GM12874 (cell line): ENCODE results near the gene ASIC2.

Source experiments
- TF ChIP-seq, protein P1 (sequence below): IDR thresholded peaks from 2 replicates; pipeline ENCODE4 v1.5.1; 2011; ENCODE audit warnings: low read depth, mild to moderate bottlenecking, control low read depth, low read length, moderate library complexity; ENCODE audit not compliant: insufficient read depth

The ASIC2 gene

GRCh38 chr17:33056399-33057146 lies 236.5 kb downstream of the ASIC2 start:
- TF ChIP-seq, protein P1, sequence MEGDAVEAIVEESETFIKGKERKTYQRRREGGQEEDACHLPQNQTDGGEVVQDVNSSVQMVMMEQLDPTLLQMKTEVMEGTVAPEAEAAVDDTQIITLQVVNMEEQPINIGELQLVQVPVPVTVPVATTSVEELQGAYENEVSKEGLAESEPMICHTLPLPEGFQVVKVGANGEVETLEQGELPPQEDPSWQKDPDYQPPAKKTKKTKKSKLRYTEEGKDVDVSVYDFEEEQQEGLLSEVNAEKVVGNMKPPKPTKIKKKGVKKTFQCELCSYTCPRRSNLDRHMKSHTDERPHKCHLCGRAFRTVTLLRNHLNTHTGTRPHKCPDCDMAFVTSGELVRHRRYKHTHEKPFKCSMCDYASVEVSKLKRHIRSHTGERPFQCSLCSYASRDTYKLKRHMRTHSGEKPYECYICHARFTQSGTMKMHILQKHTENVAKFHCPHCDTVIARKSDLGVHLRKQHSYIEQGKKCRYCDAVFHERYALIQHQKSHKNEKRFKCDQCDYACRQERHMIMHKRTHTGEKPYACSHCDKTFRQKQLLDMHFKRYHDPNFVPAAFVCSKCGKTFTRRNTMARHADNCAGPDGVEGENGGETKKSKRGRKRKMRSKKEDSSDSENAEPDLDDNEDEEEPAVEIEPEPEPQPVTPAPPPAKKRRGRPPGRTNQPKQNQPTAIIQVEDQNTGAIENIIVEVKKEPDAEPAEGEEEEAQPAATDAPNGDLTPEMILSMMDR: no peak

DNA sequence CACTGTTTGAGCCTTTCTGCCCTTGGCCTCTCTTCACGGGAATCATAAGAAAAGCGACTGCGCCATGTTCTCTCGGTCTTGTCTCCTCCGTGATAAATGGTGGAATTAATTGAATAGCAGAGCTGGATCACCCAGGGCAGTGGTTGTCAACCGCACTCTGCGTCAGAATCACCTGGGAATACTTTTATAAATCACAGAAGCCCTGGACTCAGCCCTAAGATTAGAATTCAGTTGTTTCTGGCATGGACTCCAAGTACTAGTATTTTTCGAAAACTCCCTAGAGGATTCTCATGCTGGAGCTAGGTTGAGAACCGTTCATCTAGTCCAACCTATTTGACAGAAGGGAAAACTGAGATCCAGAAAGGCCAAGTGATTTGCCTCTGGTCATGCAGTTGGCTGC lies 237.3 kb downstream of the ASIC2 start:
- TF ChIP-seq, protein P1: no peak

DNA sequence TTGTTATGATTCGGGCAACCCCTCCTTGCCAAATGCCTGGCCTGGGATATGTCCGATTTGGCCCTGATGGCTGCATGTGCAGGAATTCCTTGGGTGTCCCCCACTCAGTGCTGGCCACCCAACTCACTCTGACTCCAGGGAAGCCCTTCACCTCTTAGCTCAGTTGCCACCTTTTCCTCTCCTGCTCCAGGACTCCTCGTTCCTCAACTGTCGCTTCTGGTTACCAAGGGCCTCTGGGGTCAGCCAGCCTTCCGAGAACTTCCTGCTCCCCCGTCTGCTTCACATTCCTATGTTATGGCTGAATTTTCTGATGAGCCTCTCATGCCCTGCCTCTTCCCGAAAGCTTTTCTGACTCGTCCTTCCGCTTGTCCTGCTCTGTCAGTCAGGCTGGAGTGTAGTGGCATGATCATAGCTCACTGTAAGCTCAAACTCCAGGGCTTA lies 237.9 kb downstream of the ASIC2 start:
- TF ChIP-seq, protein P1: no peak

DNA sequence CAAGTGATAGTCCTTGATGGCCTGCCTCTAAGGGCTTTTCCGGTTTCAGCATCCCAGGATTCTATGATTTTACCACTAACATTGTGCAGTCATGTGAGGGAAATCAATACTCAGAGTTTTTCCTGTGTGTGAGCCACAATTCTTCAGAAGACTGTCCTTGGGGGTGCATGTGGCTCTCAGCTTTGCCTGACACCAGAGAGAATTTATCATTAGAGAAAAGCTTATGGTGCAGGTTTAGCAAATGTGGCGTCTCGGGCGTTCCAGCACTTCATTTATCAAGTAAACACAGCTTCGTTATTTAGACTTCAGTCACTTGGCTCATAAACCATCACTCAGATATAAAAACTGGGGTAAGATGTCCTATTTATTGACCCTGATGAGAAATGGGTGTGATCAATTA lies 238.7 kb downstream of the ASIC2 start:
- TF ChIP-seq, protein P1: no peak

DNA sequence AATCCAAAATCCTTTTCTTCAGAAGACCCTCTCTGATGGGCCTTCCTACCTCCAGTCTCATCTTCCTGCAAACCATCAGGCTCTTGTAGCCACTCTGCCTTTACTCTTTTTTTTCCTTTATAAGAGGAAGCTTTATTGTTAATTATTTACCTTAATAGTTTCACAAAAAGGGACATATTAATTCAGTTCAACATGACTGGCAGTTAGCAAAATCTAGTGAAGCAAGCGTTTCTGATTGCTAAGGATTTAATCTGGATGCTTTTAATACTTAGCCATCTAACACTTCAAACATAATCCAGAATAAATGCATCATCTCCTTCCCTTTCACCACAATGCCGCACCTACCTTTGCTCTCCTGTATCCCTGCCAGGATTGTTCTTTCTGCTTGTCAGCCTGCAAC lies 239.4 kb downstream of the ASIC2 start:
- TF ChIP-seq, protein P1: no peak

DNA sequence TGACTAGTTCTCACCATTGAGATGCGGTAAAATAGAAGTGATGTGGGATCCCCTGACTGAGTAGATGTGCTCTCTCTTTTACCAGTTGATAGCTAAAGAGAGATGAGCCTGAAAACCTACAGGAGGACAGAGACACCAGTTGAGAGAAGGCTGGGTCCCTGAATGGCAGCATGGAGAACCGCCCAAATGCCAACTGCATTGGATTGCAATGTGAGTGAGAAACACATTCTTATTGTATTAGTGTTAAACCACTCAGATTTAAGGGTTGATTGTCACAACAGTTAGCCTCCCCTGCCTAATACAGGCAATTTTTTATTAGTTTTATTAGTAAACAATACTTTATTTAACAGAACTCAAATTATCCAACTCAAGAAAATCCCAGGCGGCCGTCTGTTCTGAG lies 240.2 kb downstream of the ASIC2 start:
- TF ChIP-seq, protein P1: no peak

DNA sequence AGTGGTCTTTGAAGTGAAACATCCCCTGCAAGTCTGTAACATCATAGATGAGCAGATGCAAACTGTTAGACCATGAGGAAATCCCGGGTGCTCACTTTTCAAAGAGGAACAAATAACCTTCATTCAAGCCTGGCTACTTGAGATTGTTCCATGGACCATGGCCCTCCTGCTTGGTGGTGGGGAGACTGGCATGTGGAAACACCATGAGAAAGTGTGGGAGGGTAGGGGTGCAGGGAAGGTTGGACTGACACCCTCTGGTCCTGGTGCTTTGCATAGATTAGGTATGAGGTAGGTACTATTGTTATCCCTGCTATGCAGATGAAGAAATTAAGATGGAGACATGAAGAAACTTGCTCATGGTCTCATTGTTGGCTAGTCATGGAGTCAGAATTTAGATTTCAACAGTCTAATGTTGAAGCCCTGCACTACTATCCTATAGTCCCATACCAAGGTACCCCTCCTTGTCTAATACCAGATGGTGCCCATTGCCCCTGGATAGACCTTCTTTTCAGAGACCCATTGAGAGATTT lies 242.4 kb downstream of the ASIC2 start:
- TF ChIP-seq, protein P1: no peak
